WTC11 (cell line): ENCODE measurements around the gene TTC28. TPM values are rescaled to one million over a fixed set of nuclear protein-coding genes. Genes with fewer than 3 reads are reported as not detected.

ENCODE experiments used
- ATAC-seq: fragments of 200-7000 bp; cut with Tn5 transposase; 2 replicates; pipeline ENCODE4 v1.10.0; 2021; ENCODE audit warnings: mild to moderate bottlenecking, moderate library complexity
- CTCF ChIA-PET: fragments of 300-600 bp; sonication (Branson Sonifier 250); formaldehyde crosslinking; loops from one replicate; lab custom pipeline; 2021; ENCODE audit warnings: antibody characterized with exemption; lab: Charles Lee
- POLR2A ChIA-PET: fragments of 350-600 bp; sonication (Branson Sonifier 250); formaldehyde crosslinking; loops from one replicate; lab custom pipeline; 2021; ENCODE audit warnings: antibody characterized with exemption; lab: Charles Lee
- DNase-seq: peaks from one replicate; pipeline ENCODE4 v3.0.0; 2021; ENCODE audit warnings: low spot score
- H3K27ac Mint-ChIP-seq: 2 replicates; pipeline ENCODE4 v1.8.0; 2021; ENCODE audit warnings: mixed read lengths
- H3K27me3 Mint-ChIP-seq: 2 replicates; pipeline ENCODE4 v1.8.0; 2021; ENCODE audit warnings: low read depth, mild to moderate bottlenecking, moderate library complexity, mixed read lengths
- H3K36me3 Mint-ChIP-seq: 2 replicates; pipeline ENCODE4 v1.8.0; 2021; ENCODE audit warnings: mixed read lengths
- H3K4me1 Mint-ChIP-seq: 2 replicates; pipeline ENCODE4 v1.8.0; 2022; ENCODE audit warnings: mixed read lengths
- H3K4me3 Mint-ChIP-seq: 2 replicates; pipeline ENCODE4 v1.8.0; 2021; ENCODE audit warnings: mild to moderate bottlenecking, moderate library complexity, mixed read lengths
- H3K9me3 Mint-ChIP-seq: 2 replicates; pipeline ENCODE4 v1.8.0; 2021; ENCODE audit warnings: mixed read lengths
- ATF2 ChIP-seq: sonication (generic); formaldehyde crosslinking; IDR thresholded peaks from 2 replicates; pipeline ENCODE4 v1.8.1; 2022; ENCODE audit warnings: low read depth, missing genetic modification reagents, borderline replicate concordance
- ESRRA ChIP-seq: sonication (generic); formaldehyde crosslinking; IDR thresholded peaks from 2 replicates; pipeline ENCODE4 v1.8.1; 2022; ENCODE audit warnings: mild to moderate bottlenecking, missing genetic modification reagents, borderline replicate concordance
- FOXP4 ChIP-seq: sonication (generic); formaldehyde crosslinking; IDR thresholded peaks from 2 replicates; pipeline ENCODE4 v1.8.0; 2022; ENCODE audit warnings: mild to moderate bottlenecking, missing genetic modification reagents
- GTF2I ChIP-seq: fragments of 250-450 bp; sonication (Bioruptor Pico); conservative IDR thresholded peaks from 2 replicates; pipeline ENCODE4 v1.4.0; 2021; ENCODE audit warnings: mild to moderate bottlenecking
- PRDM15 ChIP-seq: sonication (generic); formaldehyde crosslinking; IDR thresholded peaks from 2 replicates; pipeline ENCODE4 v1.8.0; 2022; ENCODE audit warnings: missing genetic modification reagents
- PRRX2 ChIP-seq: fragments of 250-450 bp; sonication (Bioruptor Pico); IDR thresholded peaks from 2 replicates; pipeline ENCODE4 v1.8.0; 2021; ENCODE audit warnings: mild to moderate bottlenecking
- SOX15 ChIP-seq: fragments of 250-450 bp; sonication (Bioruptor Pico); IDR thresholded peaks from 2 replicates; pipeline ENCODE4 v1.9.0; 2021; ENCODE audit warnings: mild to moderate bottlenecking
- TCF7 ChIP-seq: sonication (generic); formaldehyde crosslinking; IDR thresholded peaks from 2 replicates; pipeline ENCODE4 v1.8.0; 2022; ENCODE audit warnings: mild to moderate bottlenecking, low read depth, missing genetic modification reagents, moderate library complexity
- TEAD4 ChIP-seq: sonication (generic); formaldehyde crosslinking; IDR thresholded peaks from 2 replicates; pipeline ENCODE4 v1.8.0; 2022; ENCODE audit warnings: mild to moderate bottlenecking, missing genetic modification reagents
- TP53 ChIP-seq: sonication (generic); formaldehyde crosslinking; IDR thresholded peaks from 2 replicates; pipeline ENCODE4 v1.8.1; 2023; ENCODE audit warnings: mild to moderate bottlenecking, missing genetic modification reagents
- ZNF396 ChIP-seq: fragments of 250-450 bp; sonication (Bioruptor Pico); IDR thresholded peaks from 2 replicates; pipeline ENCODE4 v1.8.0; 2021; ENCODE audit warnings: mild to moderate bottlenecking, moderate library complexity, borderline replicate concordance
- total RNA-seq: library from RNA; stranded (reverse); gene quantifications from 3 replicates; pipeline ENCODE4 v1.2.3, GENCODE V29; 2021
- TF ChIP-seq, protein P1 (sequence below): sonication (generic); formaldehyde crosslinking; IDR thresholded peaks from 2 replicates; pipeline ENCODE4 v1.8.1; 2023; ENCODE audit warnings: mild to moderate bottlenecking, missing genetic modification reagents
- TF ChIP-seq, protein P2 (sequence below): sonication (generic); formaldehyde crosslinking; IDR thresholded peaks from 2 replicates; pipeline ENCODE4 v1.8.1; 2023; ENCODE audit warnings: mild to moderate bottlenecking, missing genetic modification reagents, borderline replicate concordance

The TTC28 gene
- total RNA-seq, 1 experiment from 2014 or later, result 13.0 TPM

DNA sequence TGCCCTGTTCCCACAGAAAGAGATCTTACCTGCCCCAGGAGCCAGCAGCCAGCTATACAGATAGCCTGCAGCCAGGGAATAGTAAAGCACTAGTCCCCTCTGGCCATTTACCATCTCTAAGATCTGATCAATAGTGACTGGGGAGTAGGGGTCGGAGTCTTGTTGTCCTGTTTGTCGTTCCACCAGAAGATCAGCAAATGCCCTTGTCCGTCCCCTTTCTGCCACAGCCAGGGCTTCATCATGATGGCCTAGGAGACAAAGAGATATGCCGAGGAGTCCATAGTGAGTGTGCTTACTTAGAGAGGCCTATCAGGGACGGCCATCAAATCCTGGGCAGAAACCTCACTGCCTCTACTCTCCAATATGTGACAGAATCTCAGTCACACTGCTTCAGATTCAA is 583.5 kb downstream of the TTC28 start:
- H3K27ac Mint-ChIP-seq, result no peak overlapping the region
- no peaks in the 10 kb centered on the region for H3K36me3 Mint-ChIP-seq
- no peak overlapping the region for H3K4me3 Mint-ChIP-seq
- no peak for DNase-seq
- H3K9me3 Mint-ChIP-seq, result no peaks in the 10 kb centered on the region
- POLR2A ChIA-PET, result no interaction called here
- 0 out of 2 replicates have a peak, but pooled peaks cover 2% of the 10 kb centered on the region for H3K4me1 Mint-ChIP-seq
- ATAC-seq, result no peak
- H3K27me3 Mint-ChIP-seq, result no peaks in the 10 kb centered on the region
- TF ChIP-seq SOX15 (CRISPR knock-in tag) (no peak), TCF7 (CRISPR knock-in tag) (no peak), ATF2 (no peak), ESRRA (CRISPR knock-in tag) (no peak), FOXP4 (CRISPR knock-in tag) (no peak), TEAD4 (CRISPR knock-in tag) (no peak), ZNF396 (no peak), TP53 (CRISPR knock-in tag) (no peak), GTF2I (CRISPR knock-in tag) (no peak), PRDM15 (CRISPR knock-in tag) (no peak), PRRX2 (CRISPR knock-in tag) (no peak)
- TF ChIP-seq, protein P1, sequence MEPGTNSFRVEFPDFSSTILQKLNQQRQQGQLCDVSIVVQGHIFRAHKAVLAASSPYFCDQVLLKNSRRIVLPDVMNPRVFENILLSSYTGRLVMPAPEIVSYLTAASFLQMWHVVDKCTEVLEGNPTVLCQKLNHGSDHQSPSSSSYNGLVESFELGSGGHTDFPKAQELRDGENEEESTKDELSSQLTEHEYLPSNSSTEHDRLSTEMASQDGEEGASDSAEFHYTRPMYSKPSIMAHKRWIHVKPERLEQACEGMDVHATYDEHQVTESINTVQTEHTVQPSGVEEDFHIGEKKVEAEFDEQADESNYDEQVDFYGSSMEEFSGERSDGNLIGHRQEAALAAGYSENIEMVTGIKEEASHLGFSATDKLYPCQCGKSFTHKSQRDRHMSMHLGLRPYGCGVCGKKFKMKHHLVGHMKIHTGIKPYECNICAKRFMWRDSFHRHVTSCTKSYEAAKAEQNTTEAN (CRISPR knock-in tag), result no peak
- TF ChIP-seq, protein P2, sequence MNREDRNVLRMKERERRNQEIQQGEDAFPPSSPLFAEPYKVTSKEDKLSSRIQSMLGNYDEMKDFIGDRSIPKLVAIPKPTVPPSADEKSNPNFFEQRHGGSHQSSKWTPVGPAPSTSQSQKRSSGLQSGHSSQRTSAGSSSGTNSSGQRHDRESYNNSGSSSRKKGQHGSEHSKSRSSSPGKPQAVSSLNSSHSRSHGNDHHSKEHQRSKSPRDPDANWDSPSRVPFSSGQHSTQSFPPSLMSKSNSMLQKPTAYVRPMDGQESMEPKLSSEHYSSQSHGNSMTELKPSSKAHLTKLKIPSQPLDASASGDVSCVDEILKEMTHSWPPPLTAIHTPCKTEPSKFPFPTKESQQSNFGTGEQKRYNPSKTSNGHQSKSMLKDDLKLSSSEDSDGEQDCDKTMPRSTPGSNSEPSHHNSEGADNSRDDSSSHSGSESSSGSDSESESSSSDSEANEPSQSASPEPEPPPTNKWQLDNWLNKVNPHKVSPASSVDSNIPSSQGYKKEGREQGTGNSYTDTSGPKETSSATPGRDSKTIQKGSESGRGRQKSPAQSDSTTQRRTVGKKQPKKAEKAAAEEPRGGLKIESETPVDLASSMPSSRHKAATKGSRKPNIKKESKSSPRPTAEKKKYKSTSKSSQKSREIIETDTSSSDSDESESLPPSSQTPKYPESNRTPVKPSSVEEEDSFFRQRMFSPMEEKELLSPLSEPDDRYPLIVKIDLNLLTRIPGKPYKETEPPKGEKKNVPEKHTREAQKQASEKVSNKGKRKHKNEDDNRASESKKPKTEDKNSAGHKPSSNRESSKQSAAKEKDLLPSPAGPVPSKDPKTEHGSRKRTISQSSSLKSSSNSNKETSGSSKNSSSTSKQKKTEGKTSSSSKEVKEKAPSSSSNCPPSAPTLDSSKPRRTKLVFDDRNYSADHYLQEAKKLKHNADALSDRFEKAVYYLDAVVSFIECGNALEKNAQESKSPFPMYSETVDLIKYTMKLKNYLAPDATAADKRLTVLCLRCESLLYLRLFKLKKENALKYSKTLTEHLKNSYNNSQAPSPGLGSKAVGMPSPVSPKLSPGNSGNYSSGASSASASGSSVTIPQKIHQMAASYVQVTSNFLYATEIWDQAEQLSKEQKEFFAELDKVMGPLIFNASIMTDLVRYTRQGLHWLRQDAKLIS (CRISPR knock-in tag), result no peak
- CTCF ChIA-PET, result interaction anchor here (1.3 to 1.5 kb wide), 2 partner anchors 16 to 44 kb away, joined by 3 to 6 read pairs; no protein-coding TSS in a partner anchor
